ENCODE results near the gene XAF1.

The XAF1 gene

GRCh38 chr17:6713918-6714271, 42.0 kb upstream of the XAF1 start:
- Histone ChIP-seq H2AK5ac (ENCODE audit: low read length) (no peak overlapping the region), H4K5ac (ENCODE audit: low read length) (no peak overlapping the region), H4K8ac (ENCODE audit: low read depth, low read length) (no peak overlapping the region), H3K56ac (ENCODE audit: low read length) (peak overlapping the region; percentile 84), H2BK15ac (replicated peaks; ENCODE audit: low read depth) (no peak overlapping the region), H3K4me1 (ENCODE audit: control insufficient read depth, low read depth, low read length) (no peaks in the 10 kb centered on the region), H2BK5ac (ENCODE audit: low read length) (no peak overlapping the region), H3K27me3 (ENCODE audit: insufficient read depth, low read length, poor library complexity) (no peaks in the 10 kb centered on the region), H3K79me1 (ENCODE audit: low read length) (no peaks in the 10 kb centered on the region), H3K27ac (ENCODE audit: low read depth, low read length) (no peak overlapping the region), H3K9ac (ENCODE audit: low read length) (peak overlapping the region; percentile 72), H3K4ac (ENCODE audit: low read depth, low read length) (no peak overlapping the region), H3K4me2 (ENCODE audit: low read length) (peak overlapping the region; percentile 65), H3K36me3 (ENCODE audit: control insufficient read depth, insufficient read depth, low read length) (no peaks in the 10 kb centered on the region), H3K79me2 (ENCODE audit: control insufficient read depth, insufficient read depth, low read length) (no peaks in the 10 kb centered on the region), H2BK120ac (ENCODE audit: low read depth, low read length) (no peak overlapping the region), H3K23ac (ENCODE audit: low read length) (no peak overlapping the region), H3K4me3 (ENCODE audit: low read length) (peak overlapping the region; percentile 36), H3K18ac (ENCODE audit: low read length) (no peak overlapping the region)
- no CpG with 5 or more reads among the region's 29 CpGs for WGBS (ENCODE audit: extremely low coverage, insufficient coverage, low lambda C conversion rate)
- DNase-seq = peak; percentile 16

GRCh38 chr17:6714315-6714874, 41.5 kb upstream of the XAF1 start:
- no peaks in the 10 kb centered on the region for H3K79me1 ChIP-seq (ENCODE audit: low read length)
- H3K79me2 ChIP-seq (ENCODE audit: control insufficient read depth, insufficient read depth, low read length) = no peaks in the 10 kb centered on the region
- no peak overlapping the region for H3K4me3 ChIP-seq (ENCODE audit: low read length)
- H3K4ac ChIP-seq (ENCODE audit: low read depth, low read length) = no peak overlapping the region
- no peak overlapping the region for H3K9ac ChIP-seq (ENCODE audit: low read length)
- no peak overlapping the region for H3K56ac ChIP-seq (ENCODE audit: low read length)
- peak overlapping the region; percentile 65 for H3K4me2 ChIP-seq (ENCODE audit: low read length)
- H3K4me1 ChIP-seq (ENCODE audit: control insufficient read depth, low read depth, low read length) = no peaks in the 10 kb centered on the region
- no peak overlapping the region for H4K5ac ChIP-seq (ENCODE audit: low read length)
- no peak overlapping the region for H2BK5ac ChIP-seq (ENCODE audit: low read length)
- no CpG with 5 or more reads among the region's 7 CpGs for WGBS (ENCODE audit: extremely low coverage, insufficient coverage, low lambda C conversion rate)
- DNase-seq = no peak
- H3K23ac ChIP-seq (ENCODE audit: low read length) = no peak overlapping the region
- no peak overlapping the region for H2AK5ac ChIP-seq (ENCODE audit: low read length)
- no peak overlapping the region for H3K18ac ChIP-seq (ENCODE audit: low read length)
- H4K8ac ChIP-seq (ENCODE audit: low read depth, low read length) = no peak overlapping the region
- no peaks in the 10 kb centered on the region for H3K27me3 ChIP-seq (ENCODE audit: insufficient read depth, low read length, poor library complexity)
- no peak overlapping the region for H2BK120ac ChIP-seq (ENCODE audit: low read depth, low read length)
- H3K36me3 ChIP-seq (ENCODE audit: control insufficient read depth, insufficient read depth, low read length) = no peaks in the 10 kb centered on the region
- H3K27ac ChIP-seq (ENCODE audit: low read depth, low read length) = no peak overlapping the region
- H2BK15ac ChIP-seq (replicated peaks; ENCODE audit: low read depth) = no peak overlapping the region

- Histone ChIP-seq H3K18ac (ENCODE audit: low read length) (no peak overlapping the region), H3K56ac (ENCODE audit: low read length) (no peak overlapping the region), H3K23ac (ENCODE audit: low read length) (no peak overlapping the region), H3K79me1 (ENCODE audit: low read length) (no peaks in the 10 kb centered on the region), H2AK5ac (ENCODE audit: low read length) (no peak overlapping the region), H4K5ac (ENCODE audit: low read length) (no peak overlapping the region), H3K27me3 (ENCODE audit: insufficient read depth, low read length, poor library complexity) (no peaks in the 10 kb centered on the region), H3K36me3 (ENCODE audit: control insufficient read depth, insufficient read depth, low read length) (no peaks in the 10 kb centered on the region), H2BK15ac (replicated peaks; ENCODE audit: low read depth) (no peak overlapping the region), H3K79me2 (ENCODE audit: control insufficient read depth, insufficient read depth, low read length) (no peaks in the 10 kb centered on the region), H3K4me3 (ENCODE audit: low read length) (no peak overlapping the region), H3K9ac (ENCODE audit: low read length) (no peak overlapping the region), H3K4ac (ENCODE audit: low read depth, low read length) (no peak overlapping the region), H3K27ac (ENCODE audit: low read depth, low read length) (no peak overlapping the region), H2BK5ac (ENCODE audit: low read length) (no peak overlapping the region), H3K4me1 (ENCODE audit: control insufficient read depth, low read depth, low read length) (no peaks in the 10 kb centered on the region), H4K8ac (ENCODE audit: low read depth, low read length) (no peak overlapping the region), H2BK120ac (ENCODE audit: low read depth, low read length) (no peak overlapping the region), H3K4me2 (ENCODE audit: low read length) (no peak overlapping the region)
- no peak for DNase-seq
- WGBS (ENCODE audit: extremely low coverage, insufficient coverage, low lambda C conversion rate) = no CpG with 5 or more reads among the region's 2 CpGs
These were observed 39.1 kb upstream of the XAF1 start for GRCh38 chr17:6716736-6717135.

GRCh38 chr17:6721744-6722143, 34.1 kb upstream of the XAF1 start:
- H4K8ac ChIP-seq (ENCODE audit: low read depth, low read length) = no peak overlapping the region
- no peaks in the 10 kb centered on the region for H3K36me3 ChIP-seq (ENCODE audit: control insufficient read depth, insufficient read depth, low read length)
- WGBS (ENCODE audit: extremely low coverage, insufficient coverage, low lambda C conversion rate) = no CpG with 5 or more reads among the region's 5 CpGs
- no peak overlapping the region for H2AK5ac ChIP-seq (ENCODE audit: low read length)
- H2BK5ac ChIP-seq (ENCODE audit: low read length) = no peak overlapping the region
- H3K4me1 ChIP-seq (ENCODE audit: control insufficient read depth, low read depth, low read length) = no peaks in the 10 kb centered on the region
- H3K56ac ChIP-seq (ENCODE audit: low read length) = no peak overlapping the region
- no peak overlapping the region for H3K4me3 ChIP-seq (ENCODE audit: low read length)
- H2BK15ac ChIP-seq (replicated peaks; ENCODE audit: low read depth) = no peak overlapping the region
- DNase-seq = no peak
- H3K4ac ChIP-seq (ENCODE audit: low read depth, low read length) = no peak overlapping the region
- H3K79me2 ChIP-seq (ENCODE audit: control insufficient read depth, insufficient read depth, low read length) = no peaks in the 10 kb centered on the region
- no peak overlapping the region for H4K5ac ChIP-seq (ENCODE audit: low read length)
- H3K4me2 ChIP-seq (ENCODE audit: low read length) = no peak overlapping the region
- no peak overlapping the region for H3K18ac ChIP-seq (ENCODE audit: low read length)
- no peak overlapping the region for H3K9ac ChIP-seq (ENCODE audit: low read length)
- H3K79me1 ChIP-seq (ENCODE audit: low read length) = no peaks in the 10 kb centered on the region
- H3K27ac ChIP-seq (ENCODE audit: low read depth, low read length) = no peak overlapping the region
- no peak overlapping the region for H3K23ac ChIP-seq (ENCODE audit: low read length)
- no peak overlapping the region for H2BK120ac ChIP-seq (ENCODE audit: low read depth, low read length)
- H3K27me3 ChIP-seq (ENCODE audit: insufficient read depth, low read length, poor library complexity) = no peaks in the 10 kb centered on the region

GRCh38 chr17:6724009-6724408, 31.8 kb upstream of the XAF1 start:
- no CpG with 5 or more reads among the region's 5 CpGs for WGBS (ENCODE audit: extremely low coverage, insufficient coverage, low lambda C conversion rate)
- DNase-seq = no peak
- Histone ChIP-seq H2AK5ac (ENCODE audit: low read length) (no peak overlapping the region), H3K27ac (ENCODE audit: low read depth, low read length) (no peak overlapping the region), H3K56ac (ENCODE audit: low read length) (no peak overlapping the region), H3K79me1 (ENCODE audit: low read length) (no peaks in the 10 kb centered on the region), H3K23ac (ENCODE audit: low read length) (no peak overlapping the region), H3K4ac (ENCODE audit: low read depth, low read length) (no peak overlapping the region), H2BK5ac (ENCODE audit: low read length) (no peak overlapping the region), H3K4me2 (ENCODE audit: low read length) (no peak overlapping the region), H2BK120ac (ENCODE audit: low read depth, low read length) (no peak overlapping the region), H3K4me3 (ENCODE audit: low read length) (no peak overlapping the region), H4K8ac (ENCODE audit: low read depth, low read length) (no peak overlapping the region), H3K18ac (ENCODE audit: low read length) (no peak overlapping the region), H3K36me3 (ENCODE audit: control insufficient read depth, insufficient read depth, low read length) (no peaks in the 10 kb centered on the region), H4K5ac (ENCODE audit: low read length) (no peak overlapping the region), H3K27me3 (ENCODE audit: insufficient read depth, low read length, poor library complexity) (no peaks in the 10 kb centered on the region), H2BK15ac (replicated peaks; ENCODE audit: low read depth) (no peak overlapping the region), H3K79me2 (ENCODE audit: control insufficient read depth, insufficient read depth, low read length) (no peaks in the 10 kb centered on the region), H3K4me1 (ENCODE audit: control insufficient read depth, low read depth, low read length) (no peaks in the 10 kb centered on the region), H3K9ac (ENCODE audit: low read length) (no peak overlapping the region)

- Histone ChIP-seq H4K5ac (ENCODE audit: low read length) (no peak overlapping the region), H3K4ac (ENCODE audit: low read depth, low read length) (no peak overlapping the region), H3K79me2 (ENCODE audit: control insufficient read depth, insufficient read depth, low read length) (no peaks in the 10 kb centered on the region), H3K9ac (ENCODE audit: low read length) (no peak overlapping the region), H2BK5ac (ENCODE audit: low read length) (no peak overlapping the region), H3K4me3 (ENCODE audit: low read length) (no peak overlapping the region), H3K79me1 (ENCODE audit: low read length) (no peaks in the 10 kb centered on the region), H3K23ac (ENCODE audit: low read length) (no peak overlapping the region), H3K27me3 (ENCODE audit: insufficient read depth, low read length, poor library complexity) (no peaks in the 10 kb centered on the region), H3K4me1 (ENCODE audit: control insufficient read depth, low read depth, low read length) (no peaks in the 10 kb centered on the region), H2BK15ac (replicated peaks; ENCODE audit: low read depth) (no peak overlapping the region), H3K18ac (ENCODE audit: low read length) (no peak overlapping the region), H4K8ac (ENCODE audit: low read depth, low read length) (no peak overlapping the region), H2AK5ac (ENCODE audit: low read length) (no peak overlapping the region), H2BK120ac (ENCODE audit: low read depth, low read length) (no peak overlapping the region), H3K36me3 (ENCODE audit: control insufficient read depth, insufficient read depth, low read length) (no peaks in the 10 kb centered on the region), H3K56ac (ENCODE audit: low read length) (no peak overlapping the region), H3K4me2 (ENCODE audit: low read length) (no peak overlapping the region), H3K27ac (ENCODE audit: low read depth, low read length) (no peak overlapping the region)
- no peak for DNase-seq
- no CpG with 5 or more reads among the region's 4 CpGs for WGBS (ENCODE audit: extremely low coverage, insufficient coverage, low lambda C conversion rate)
These were observed 26.3 kb upstream of the XAF1 start for GRCh38 chr17:6729531-6729930.

All from mesendoderm (in vitro differentiated cells).